CD4-positive, alpha-beta T cell treated with Interferon alpha-2 for 1 hour (primary cell): ENCODE data around the gene ATP2A3.

ENCODE experiments used
- DNase-seq, 2 donors: peaks; one replicate each; pipeline ENCODE4 v3.0.0-alpha.2; 2020 to 2022

Gene ATP2A3

GRCh38 chr17:3990386-3991127 is 26.3 kb upstream of the ATP2A3 start:
- no peak for DNase-seq

DNA sequence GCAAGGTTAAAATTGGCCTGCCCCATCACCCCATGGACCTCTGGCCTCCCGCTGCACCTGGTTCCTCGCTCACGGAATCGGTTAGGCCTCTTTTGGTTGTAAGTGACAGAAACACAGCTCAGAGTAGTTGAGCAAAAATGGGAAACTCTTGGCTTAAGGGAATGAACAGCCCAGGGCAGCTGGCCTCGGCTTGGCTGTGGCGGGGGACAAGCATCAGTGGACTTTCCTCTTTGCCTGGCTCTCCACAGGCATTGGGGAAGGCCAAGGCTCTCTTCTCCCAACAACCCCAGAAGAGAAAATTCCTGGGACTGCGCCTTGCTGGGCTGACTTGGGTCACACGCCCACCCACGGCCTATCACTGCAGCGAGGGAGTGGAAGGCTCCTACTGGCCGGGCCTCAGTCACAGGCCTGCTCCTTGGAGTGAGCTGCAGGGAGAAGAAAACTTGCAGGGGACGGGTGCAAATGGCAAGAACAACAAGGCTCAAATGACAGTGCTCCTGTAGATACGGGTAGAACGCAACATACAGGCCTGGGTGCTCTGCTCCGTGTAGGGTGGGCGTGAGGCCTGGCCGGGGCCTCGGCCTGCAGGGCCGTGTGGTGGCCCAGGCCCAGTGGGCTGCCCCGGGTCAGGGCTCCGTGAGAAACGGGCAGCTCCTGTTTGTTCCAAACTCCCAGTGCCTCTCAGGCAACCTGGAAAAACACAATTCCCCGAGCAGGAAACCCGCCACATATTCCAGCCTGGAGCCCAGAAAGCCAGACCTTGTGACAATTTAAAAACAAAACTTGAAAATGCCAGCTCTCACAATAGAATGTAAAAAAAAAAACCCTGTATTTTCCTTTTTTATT is 25.0 kb upstream of the ATP2A3 start:
- no peak for DNase-seq

- no peak for DNase-seq
Measured at GRCh38 chr17:3988297-3989040, 24.2 kb upstream of the ATP2A3 start.

DNA sequence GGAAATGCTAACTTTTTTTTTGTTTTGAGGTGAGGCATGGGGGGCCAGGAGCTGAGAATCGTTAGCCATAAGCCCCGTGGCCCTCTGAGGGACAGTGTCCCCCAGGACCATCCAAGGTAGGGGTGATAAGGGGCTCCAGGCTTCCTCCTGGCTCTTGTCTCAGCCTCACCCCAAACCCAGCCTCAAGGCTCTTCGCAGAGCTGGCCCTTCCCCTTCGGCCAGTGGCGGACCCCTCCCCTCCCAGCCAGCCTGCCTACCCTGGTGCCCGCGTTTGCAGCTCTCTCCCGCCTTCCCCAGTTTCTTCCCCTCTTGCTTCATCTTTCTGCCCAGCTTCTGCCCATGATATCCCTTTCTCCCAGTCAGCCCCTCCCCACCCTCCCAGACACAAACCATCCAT is 22.7 kb upstream of the ATP2A3 start:
- DNase-seq: no peak

DNA sequence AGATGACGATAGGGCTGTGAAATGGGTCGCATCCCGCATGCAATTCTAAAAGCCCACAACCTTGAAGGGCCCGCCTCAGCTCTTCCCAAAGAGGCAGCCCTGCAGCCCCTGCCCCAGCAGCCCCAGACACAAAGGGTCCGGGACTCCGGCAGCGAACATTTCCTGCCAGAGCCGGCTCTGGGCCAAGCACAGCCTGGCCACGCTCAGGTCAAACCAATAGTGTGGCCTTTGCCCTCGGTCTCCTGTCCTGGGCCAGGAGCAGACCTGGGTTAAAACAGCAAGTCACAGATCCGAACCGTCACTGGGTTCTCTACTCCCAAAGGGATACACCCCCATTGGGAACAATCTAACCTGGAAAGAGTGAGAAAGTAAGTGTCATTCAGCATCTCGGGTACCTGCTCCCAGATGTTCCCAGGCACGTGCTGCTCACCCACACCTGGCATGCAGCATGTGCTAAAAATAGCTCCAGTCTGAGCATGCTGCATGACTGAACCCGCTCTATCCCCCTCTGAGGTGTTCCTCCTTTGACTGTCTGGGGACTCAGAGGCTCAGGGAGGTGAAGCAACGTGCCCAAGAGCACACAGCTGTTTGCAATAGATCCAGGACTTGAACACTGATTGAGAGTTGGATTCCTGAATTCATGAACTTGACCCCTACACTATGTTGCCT is 22.2 kb upstream of the ATP2A3 start:
- no peak for DNase-seq

- DNase-seq: no peak
Measured at GRCh38 chr17:3985846-3986245, 21.6 kb upstream of the ATP2A3 start.

DNA sequence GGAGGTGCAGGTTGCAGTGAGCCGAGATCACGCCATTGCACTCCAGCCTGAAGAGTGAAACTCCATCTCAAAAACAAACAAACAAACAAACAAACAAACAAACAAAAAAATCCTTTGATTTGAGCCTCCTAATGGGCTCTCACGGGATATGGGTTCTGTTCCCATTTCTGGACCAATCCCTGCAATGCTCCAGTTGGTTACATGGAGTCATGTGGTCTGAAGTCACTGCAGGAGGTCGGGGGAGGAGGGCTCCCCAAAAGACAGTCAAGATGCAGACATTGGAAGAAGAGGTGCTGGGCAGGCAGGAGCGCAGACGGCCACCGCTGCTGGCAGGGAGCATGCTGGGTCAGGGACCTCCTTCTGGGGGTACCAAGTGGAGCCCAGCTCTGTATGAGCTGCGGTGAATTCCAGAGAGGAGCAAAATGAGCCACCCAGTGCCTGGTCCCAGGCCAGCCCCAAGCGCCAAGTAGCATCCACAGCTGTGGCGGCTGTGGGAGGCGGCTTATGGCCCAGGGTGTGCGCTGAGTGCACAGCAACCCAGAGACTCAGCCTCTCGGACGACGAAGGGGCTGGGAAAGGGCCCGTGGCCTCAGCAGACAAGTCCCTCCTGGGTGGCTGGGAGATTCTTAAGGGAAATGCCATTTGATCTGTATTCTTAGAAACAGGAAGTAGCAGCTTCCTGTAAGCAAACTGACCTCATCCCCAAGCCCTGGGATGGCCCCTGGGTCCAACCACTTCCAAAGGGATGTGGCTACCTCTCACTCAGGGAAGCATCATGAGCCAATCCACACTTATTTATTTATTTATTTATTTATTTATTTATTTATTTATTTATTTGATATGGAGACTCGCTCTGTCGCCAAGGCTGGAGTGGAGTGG is 19.6 kb upstream of the ATP2A3 start:
- peak in 1 of 2 donors; percentile 27 for DNase-seq

DNA sequence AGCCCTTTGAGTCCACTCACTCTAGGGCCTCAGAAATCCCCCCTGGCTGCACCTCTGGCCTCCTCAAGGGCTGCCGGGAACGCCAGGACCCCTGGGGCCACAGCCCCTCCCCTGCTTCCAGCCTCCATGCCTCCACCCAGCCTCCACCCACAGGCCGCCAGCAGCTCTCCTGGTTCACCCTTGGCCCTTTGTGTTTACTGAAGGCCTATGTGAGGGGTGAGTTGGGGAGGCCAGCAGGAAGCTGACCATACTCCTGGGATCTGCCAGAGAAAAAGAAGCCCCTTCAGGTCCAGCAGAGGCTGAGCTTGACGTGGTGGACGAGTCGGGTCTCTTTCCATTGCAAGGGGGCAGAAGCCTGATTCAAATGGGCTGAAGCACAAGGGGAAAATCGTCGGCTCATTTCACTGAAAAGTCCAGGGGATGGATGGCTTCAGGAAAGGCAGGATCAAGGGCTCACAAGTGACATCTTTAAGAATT is 18.3 kb upstream of the ATP2A3 start:
- no peak for DNase-seq

- DNase-seq: no peak
Measured at GRCh38 chr17:3982113-3982512, 17.9 kb upstream of the ATP2A3 start.

GRCh38 chr17:3981455-3981854 is 17.2 kb upstream of the ATP2A3 start:
- no peak for DNase-seq

GRCh38 chr17:3980381-3981014 is 16.3 kb upstream of the ATP2A3 start:
- DNase-seq: no peak

DNA sequence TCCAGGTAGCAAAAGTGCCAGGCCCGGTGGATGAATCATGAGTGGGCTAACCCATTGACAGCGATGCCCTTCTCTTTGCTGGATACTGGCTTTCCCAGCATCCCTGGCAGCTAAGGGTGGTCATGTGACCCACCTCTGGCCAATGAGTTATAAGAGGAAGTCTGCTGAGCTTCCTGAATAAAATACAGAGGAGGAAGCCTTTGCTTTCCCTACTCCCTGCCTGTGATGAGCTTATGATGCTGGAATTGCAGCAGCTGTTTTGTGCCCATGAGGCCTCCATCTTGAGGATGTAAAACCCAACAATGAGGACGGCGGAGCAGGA is 15.0 kb upstream of the ATP2A3 start:
- no peak for DNase-seq

DNA sequence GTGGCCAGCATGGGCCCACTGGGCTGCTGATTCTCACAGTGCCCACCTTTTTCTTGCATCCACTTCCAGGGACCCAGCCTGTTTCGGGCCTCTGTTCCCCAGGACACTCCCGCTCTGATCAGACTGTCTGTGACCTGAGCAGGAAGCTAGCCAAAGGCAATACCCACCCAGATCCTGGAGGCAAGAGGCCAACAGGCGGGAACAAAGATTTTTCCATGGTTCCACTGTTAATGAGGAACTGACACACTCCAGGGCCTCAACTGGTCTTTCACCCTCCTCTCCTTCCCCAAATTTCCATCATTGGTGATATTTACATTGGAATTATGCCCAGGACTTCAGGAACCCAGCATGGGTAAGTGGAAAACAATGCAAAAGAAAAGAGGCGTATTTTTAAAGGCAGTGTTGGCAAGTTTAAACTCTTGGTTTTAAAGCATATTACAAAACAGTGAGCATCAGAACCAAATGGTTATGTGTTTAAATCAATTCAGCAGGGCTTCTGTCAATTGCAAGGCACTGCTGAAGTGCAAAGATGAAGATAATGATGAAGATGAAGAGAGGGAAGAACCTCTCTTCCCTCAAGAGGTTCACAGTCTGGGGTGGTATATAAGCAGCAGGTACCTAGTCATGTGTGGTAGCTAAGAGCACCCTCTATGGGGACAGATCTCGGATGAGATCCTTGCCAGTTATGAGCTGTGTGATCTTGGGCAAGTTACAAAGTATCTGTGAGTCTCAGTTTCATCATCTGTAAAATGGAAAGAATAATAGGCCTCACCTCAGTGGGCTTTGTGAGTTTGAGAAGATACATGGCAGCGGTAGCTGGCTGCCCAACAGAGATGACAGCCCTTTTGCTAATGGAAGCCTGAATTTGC is 14.4 kb upstream of the ATP2A3 start:
- DNase-seq: no peak

DNA sequence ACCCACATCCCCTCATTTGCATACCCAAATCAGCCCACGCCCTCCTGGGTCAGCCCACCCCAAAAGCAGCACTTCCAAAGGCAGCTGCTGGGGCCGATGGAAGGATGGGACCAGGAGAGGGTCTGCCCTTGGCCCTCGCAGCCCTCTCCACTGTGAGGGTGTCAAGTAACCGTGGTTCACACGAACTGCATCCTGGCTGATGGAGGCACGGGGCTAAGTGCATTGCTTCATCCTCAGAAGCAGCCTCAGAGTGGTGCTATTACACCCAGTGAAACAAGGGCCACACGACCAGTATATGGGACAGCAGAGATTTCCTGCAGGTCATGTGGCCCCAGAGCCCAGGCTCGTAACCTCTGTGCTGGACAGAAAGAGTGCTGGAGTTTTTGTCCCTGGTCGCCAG is 13.2 kb upstream of the ATP2A3 start:
- DNase-seq: no peak

- no peak for DNase-seq
Measured at GRCh38 chr17:3976675-3977171, 12.5 kb upstream of the ATP2A3 start.

DNA sequence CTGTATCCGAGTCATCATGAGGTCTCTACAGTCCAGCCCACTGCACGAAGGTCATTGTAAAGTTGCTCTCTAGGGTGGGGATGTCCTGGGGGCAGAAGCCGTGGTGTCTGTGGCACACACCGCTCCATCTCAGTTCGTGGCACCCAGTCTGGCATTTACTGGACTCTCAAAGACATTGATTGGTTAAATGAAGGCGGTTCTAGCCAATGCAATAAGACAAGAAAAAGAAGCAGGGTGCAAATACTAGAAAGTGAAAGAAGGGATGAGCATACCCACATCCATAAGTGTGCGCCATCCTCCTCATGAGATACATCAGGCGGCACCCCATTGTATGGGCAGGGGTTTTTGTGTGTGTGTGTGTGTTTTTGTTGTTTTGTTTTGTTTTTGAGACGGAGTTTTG is 10.7 kb upstream of the ATP2A3 start:
- no peak for DNase-seq

DNA sequence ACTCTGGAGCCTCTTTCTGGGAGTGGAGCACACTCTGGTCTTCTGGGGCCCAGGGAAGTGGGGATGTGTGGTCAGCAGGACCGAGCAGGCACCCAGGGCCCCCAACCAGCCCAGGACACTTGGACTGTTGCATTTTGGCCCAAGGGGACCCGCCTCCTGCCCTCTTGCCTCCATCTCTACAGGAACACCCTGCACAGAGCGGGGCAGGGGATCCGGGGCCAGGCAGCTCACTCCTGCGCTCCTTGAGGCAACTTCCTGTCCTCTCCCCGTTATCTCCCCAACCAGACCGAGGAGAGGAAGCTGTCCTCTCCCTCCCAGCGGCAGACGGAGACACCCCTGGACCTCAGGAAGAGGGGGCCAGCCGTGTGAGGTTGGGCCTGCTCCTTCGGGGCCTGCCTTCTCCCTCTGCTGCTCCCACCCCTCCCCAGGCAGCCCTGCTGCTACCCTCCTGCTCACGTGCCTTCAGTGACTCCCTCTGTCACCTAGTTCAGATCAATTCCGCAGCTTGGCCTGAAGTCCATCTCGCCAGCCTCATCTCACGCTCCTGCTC is 10.0 kb upstream of the ATP2A3 start:
- no peak for DNase-seq

DNA sequence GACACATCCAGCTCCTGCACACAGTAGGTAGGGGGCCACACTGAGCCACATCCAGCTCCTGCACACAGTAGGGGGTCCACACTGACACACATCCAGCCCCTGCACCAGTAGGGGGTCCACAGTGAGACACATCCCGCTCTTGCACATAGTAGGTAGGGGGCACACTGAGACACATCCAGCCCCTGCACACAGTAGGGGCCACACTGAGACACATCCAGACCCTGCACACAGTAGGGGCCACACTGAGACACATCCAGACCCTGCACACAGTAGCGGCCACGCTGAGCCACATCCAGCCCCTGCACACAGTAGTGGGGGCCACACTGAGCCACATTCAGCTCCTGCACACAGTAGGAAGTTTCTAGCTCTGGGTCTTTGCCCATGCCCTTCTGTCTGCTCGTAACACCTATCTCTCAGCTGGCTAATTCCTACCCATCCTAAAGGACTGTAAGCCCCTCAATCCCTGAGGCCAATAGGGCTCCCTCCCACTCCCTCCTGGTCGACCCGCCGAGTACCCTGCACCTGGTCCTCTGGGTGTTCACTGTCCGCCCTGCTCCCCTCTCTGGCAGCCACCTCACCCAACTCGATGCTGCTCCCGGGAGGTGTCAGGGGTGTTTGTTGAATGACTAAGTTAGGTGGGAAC is 9.4 kb upstream of the ATP2A3 start:
- no peak for DNase-seq

DNA sequence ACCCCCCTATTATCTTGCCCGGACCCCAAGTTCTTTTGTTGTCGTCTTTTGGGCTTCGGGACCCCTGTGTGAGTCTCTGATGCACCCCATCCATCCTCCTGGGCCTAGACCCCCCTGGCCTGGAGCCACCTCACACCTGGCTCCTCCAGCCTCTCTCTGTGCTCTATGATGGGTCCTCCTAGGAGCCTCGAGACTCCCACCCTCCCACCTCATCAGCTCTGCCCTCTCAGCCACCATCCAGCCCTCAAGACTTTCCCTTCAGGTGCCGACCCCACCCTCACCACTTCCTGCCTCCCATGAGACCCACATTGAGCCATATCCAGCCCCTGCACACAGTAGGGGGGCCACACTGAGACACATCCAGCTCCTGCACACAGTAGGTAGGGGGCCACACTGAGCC is 8.7 kb upstream of the ATP2A3 start:
- no peak for DNase-seq
